ENCODE data around the gene C1orf105.
"Not testable (repeated sequence)": the region's sequence is repeated elsewhere in the genome, so short reads cannot be mapped to it uniquely, and the experiment has no call there.

Gene C1orf105

GRCh38 chr1:172487550-172487949 lies 67.1 kb downstream of the C1orf105 start:
- no peak for DNase-seq (ENCODE audit: low read depth in 2 of 2)

- DNase-seq (ENCODE audit: low read depth in 2 of 2), result no peak
These were observed 67.9 kb downstream of the C1orf105 start for GRCh38 chr1:172488393-172488792.

- DNase-seq (ENCODE audit: low read depth in 2 of 2), result no peak
These were observed 69.4 kb downstream of the C1orf105 start for GRCh38 chr1:172489847-172490246.

GRCh38 chr1:172492421-172492820 lies 71.9 kb downstream of the C1orf105 start:
- no peak for DNase-seq (ENCODE audit: low read depth in 2 of 2)

- DNase-seq (ENCODE audit: low read depth in 2 of 2), result no peak
These were observed 73.7 kb downstream of the C1orf105 start for GRCh38 chr1:172494166-172494565.

- not testable (repeated sequence) for DNase-seq (ENCODE audit: low read depth in 2 of 2)
These were observed 75.6 kb downstream of the C1orf105 start for GRCh38 chr1:172496127-172496526.

GRCh38 chr1:172496678-172497077 lies 76.2 kb downstream of the C1orf105 start:
- no peak for DNase-seq (ENCODE audit: low read depth in 2 of 2)

GRCh38 chr1:172497230-172497629 lies 76.7 kb downstream of the C1orf105 start:
- DNase-seq (ENCODE audit: low read depth in 2 of 2), result no peak

GRCh38 chr1:172498857-172499256 lies 78.4 kb downstream of the C1orf105 start:
- DNase-seq (ENCODE audit: low read depth in 2 of 2), result no peak

GRCh38 chr1:172499636-172500141 lies 79.2 kb downstream of the C1orf105 start:
- no peak for DNase-seq (ENCODE audit: low read depth in 2 of 2)

GRCh38 chr1:172500207-172500606 lies 79.7 kb downstream of the C1orf105 start:
- no peak for DNase-seq (ENCODE audit: low read depth in 2 of 2)

GRCh38 chr1:172507741-172508140 lies 87.3 kb downstream of the C1orf105 start:
- DNase-seq (ENCODE audit: low read depth in 2 of 2), result no peak

GRCh38 chr1:172510479-172510878 lies 90.0 kb downstream of the C1orf105 start:
- no peak for DNase-seq (ENCODE audit: low read depth in 2 of 2)

- DNase-seq (ENCODE audit: low read depth in 2 of 2), result no peak
These were observed 92.1 kb downstream of the C1orf105 start for GRCh38 chr1:172512591-172512990.

GRCh38 chr1:172513479-172513878 lies 93.0 kb downstream of the C1orf105 start:
- DNase-seq (ENCODE audit: low read depth in 2 of 2), result no peak

GRCh38 chr1:172514108-172514507 lies 93.6 kb downstream of the C1orf105 start:
- no peak for DNase-seq (ENCODE audit: low read depth in 2 of 2)

GRCh38 chr1:172515436-172515835 lies 95.0 kb downstream of the C1orf105 start:
- DNase-seq (ENCODE audit: low read depth in 2 of 2), result no peak

- DNase-seq (ENCODE audit: low read depth in 2 of 2), result no peak
These were observed 95.4 kb downstream of the C1orf105 start for GRCh38 chr1:172515927-172516326.

- DNase-seq (ENCODE audit: low read depth in 2 of 2), result no peak
These were observed 96.6 kb downstream of the C1orf105 start for GRCh38 chr1:172517081-172517480.

- no peak for DNase-seq (ENCODE audit: low read depth in 2 of 2)
These were observed 97.1 kb downstream of the C1orf105 start for GRCh38 chr1:172517545-172517944.

All from stimulated activated CD4-positive, alpha-beta T cell treated with anti-CD3 and anti-CD28 coated beads, Interleukin-1b, Interleukin-23, amount 100 ng/mL, for 4 hours (primary cell).